OCI-LY1 (cell line): ENCODE results near the gene LMBRD2.

Source experiments
- H2AFZ ChIP-seq: fragments of 200-600 bp; sonication (generic), shearing (Covaris generic); 2 replicates; pipeline ENCODE4 v1.6.0; 2014; ENCODE audit warnings: antibody characterized with exemption, mild to moderate bottlenecking, low read length
- H3F3A ChIP-seq: fragments of 200-600 bp; sonication (generic), shearing (Covaris generic); 2 replicates; pipeline ENCODE4 v1.6.0; 2014; ENCODE audit warnings: mild to moderate bottlenecking, antibody characterized with exemption, low read length, moderate library complexity; ENCODE audit not compliant: insufficient read depth
- H3K27ac ChIP-seq: fragments of 200-600 bp; sonication (generic); 2 replicates; pipeline ENCODE4 v1.5.1; 2014; ENCODE audit warnings: low read length, mixed run types, mild to moderate bottlenecking, low read depth; ENCODE audit not compliant: poor library complexity, severe bottlenecking
- H3K27me3 ChIP-seq: fragments of 200-600 bp; sonication (generic); 2 replicates; pipeline ENCODE4 v1.6.0; 2014; ENCODE audit warnings: antibody characterized with exemption, mild to moderate bottlenecking, low read length, moderate library complexity; ENCODE audit not compliant: insufficient read depth
- H3K36me3 ChIP-seq: fragments of 200-600 bp; sonication (generic); 2 replicates; pipeline ENCODE4 v1.6.1; 2014; ENCODE audit warnings: mild to moderate bottlenecking, antibody characterized with exemption, low read length, moderate library complexity, mixed read lengths; ENCODE audit not compliant: insufficient read depth
- H3K4me1 ChIP-seq: fragments of 200-600 bp; sonication (generic); 2 replicates; pipeline ENCODE4 v1.5.1; 2014; ENCODE audit warnings: mild to moderate bottlenecking, low read length, moderate library complexity; ENCODE audit not compliant: insufficient read depth, severe bottlenecking
- H3K4me2 ChIP-seq: fragments of 200-600 bp; sonication (generic), shearing (Covaris generic); 2 replicates; pipeline ENCODE4 v1.6.1; 2014; ENCODE audit warnings: low read length
- H3K4me3 ChIP-seq: fragments of 200-600 bp; sonication (generic); 2 replicates; pipeline ENCODE4 v1.5.1; 2014; ENCODE audit warnings: low read length, low read depth, mild to moderate bottlenecking, mixed read lengths; ENCODE audit not compliant: poor library complexity, severe bottlenecking
- H3K79me2 ChIP-seq: fragments of 200-600 bp; shearing (Covaris generic); 2 replicates; pipeline ENCODE4 v1.6.1; 2016; ENCODE audit warnings: mixed run types, low read length, mixed read lengths; ENCODE audit not compliant: insufficient read depth
- H3K9ac ChIP-seq: fragments of 200-600 bp; sonication (generic), shearing (Covaris generic); 2 replicates; pipeline ENCODE4 v1.6.1; 2014; ENCODE audit warnings: mild to moderate bottlenecking, low read length, mixed read lengths
- H3K9me2 ChIP-seq: fragments of 200-600 bp; sonication (generic), shearing (Covaris generic); 2 replicates; pipeline ENCODE4 v1.6.1; 2014; ENCODE audit warnings: low read depth, mild to moderate bottlenecking, low read length, mixed read lengths
- H3K9me3 ChIP-seq: fragments of 200-600 bp; shearing (Covaris generic); 2 replicates; pipeline ENCODE4 v1.6.1; 2014; ENCODE audit warnings: low read length, mixed read lengths
- H4K20me1 ChIP-seq: fragments of 200-600 bp; sonication (generic), shearing (Covaris generic); 2 replicates; pipeline ENCODE4 v1.6.0; 2016; ENCODE audit warnings: mild to moderate bottlenecking, low read length; ENCODE audit not compliant: insufficient read depth
- CTCF ChIP-seq: fragments of 200-600 bp; sonication (generic), shearing (Covaris generic); IDR thresholded peaks from 2 replicates; pipeline ENCODE4 v1.5.1; 2017; ENCODE audit warnings: mild to moderate bottlenecking, antibody characterized with exemption, low read length, moderate library complexity, mixed read lengths
- EZH2 ChIP-seq: fragments of 200-600 bp; sonication (generic), shearing (Covaris generic); IDR thresholded peaks from 2 replicates; pipeline ENCODE4 v1.8.0; 2017; ENCODE audit warnings: borderline replicate concordance, mixed run types, mild to moderate bottlenecking, antibody characterized with exemption, low read length, moderate library complexity, mixed read lengths

Gene LMBRD2

GRCh38 chr5:36057386-36057785 lies 94.3 kb downstream of the LMBRD2 start:
- no peaks in the 10 kb centered on the region for H4K20me1 ChIP-seq
- H3K27me3 ChIP-seq = no peaks in the 10 kb centered on the region
- no peaks in the 10 kb centered on the region for H3K79me2 ChIP-seq
- H3K9me2 ChIP-seq = no peaks in the 10 kb centered on the region
- no peaks in the 10 kb centered on the region for H3F3A ChIP-seq
- H3K27ac ChIP-seq = no peak overlapping the region
- no peak overlapping the region for H3K4me3 ChIP-seq
- H2AFZ ChIP-seq = no peak overlapping the region
- no peak overlapping the region for H3K9ac ChIP-seq
- H3K9me3 ChIP-seq = no peaks in the 10 kb centered on the region
- no peak for TF ChIP-seq CTCF
- no peak for TF ChIP-seq EZH2
- H3K36me3 ChIP-seq = no peaks in the 10 kb centered on the region
- no peaks in the 10 kb centered on the region for H3K4me1 ChIP-seq
- H3K4me2 ChIP-seq = no peak overlapping the region

GRCh38 chr5:36056422-36056821 lies 95.3 kb downstream of the LMBRD2 start:
- H3K27ac ChIP-seq = no peak overlapping the region
- TF ChIP-seq CTCF (no peak), EZH2 (no peak)
- no peaks in the 10 kb centered on the region for H3K27me3 ChIP-seq
- H3K4me2 ChIP-seq = no peak overlapping the region
- H3K9ac ChIP-seq = no peak overlapping the region
- H3K4me3 ChIP-seq = no peak overlapping the region
- no peaks in the 10 kb centered on the region for H4K20me1 ChIP-seq
- H3K79me2 ChIP-seq = no peaks in the 10 kb centered on the region
- H3K9me2 ChIP-seq = no peaks in the 10 kb centered on the region
- H3K4me1 ChIP-seq = no peaks in the 10 kb centered on the region
- H3K9me3 ChIP-seq = no peaks in the 10 kb centered on the region
- no peaks in the 10 kb centered on the region for H3K36me3 ChIP-seq
- H3F3A ChIP-seq = no peaks in the 10 kb centered on the region
- H2AFZ ChIP-seq = no peak overlapping the region

GRCh38 chr5:36055984-36056383 lies 95.7 kb downstream of the LMBRD2 start:
- no peak overlapping the region for H3K27ac ChIP-seq
- H3K27me3 ChIP-seq = no peaks in the 10 kb centered on the region
- TF ChIP-seq EZH2 = no peak
- no peak for TF ChIP-seq CTCF
- no peaks in the 10 kb centered on the region for H4K20me1 ChIP-seq
- H3K79me2 ChIP-seq = no peaks in the 10 kb centered on the region
- H3K4me3 ChIP-seq = no peak overlapping the region
- H3K36me3 ChIP-seq = no peaks in the 10 kb centered on the region
- H3K9me2 ChIP-seq = no peaks in the 10 kb centered on the region
- no peaks in the 10 kb centered on the region for H3K4me1 ChIP-seq
- no peaks in the 10 kb centered on the region for H3F3A ChIP-seq
- no peak overlapping the region for H3K4me2 ChIP-seq
- H3K9me3 ChIP-seq = no peaks in the 10 kb centered on the region
- H3K9ac ChIP-seq = no peak overlapping the region
- no peak overlapping the region for H2AFZ ChIP-seq
